ENCODE measurements around the gene CDKN1A. TPM values are rescaled to one million over a fixed set of nuclear protein-coding genes. Genes with fewer than 3 reads are reported as not detected.

The CDKN1A gene
- total RNA-seq, 6 donors from 2014 or later, result 61.8 to 186 (median 127) TPM

- H3K27ac ChIP-seq, result peak overlapping the region in 1 of 4 donors; percentile 31
- H3K4me3 ChIP-seq, result no peak overlapping the region
- H3K4me1 ChIP-seq, result peaks cover 0 to 18% (median 3%) of the 10 kb centered on the region in 4 donors
- no peak for TF ChIP-seq POLR2AphosphoS5 (IDR thresholded peaks at IDR 0.05)
- no peak for TF ChIP-seq EP300 (IDR thresholded peaks at IDR 0.05)
- no peak for TF ChIP-seq CTCF (IDR thresholded peaks at IDR 0.05)
- TF ChIP-seq POLR2A (IDR thresholded peaks at IDR 0.05), result no peak
- H3K36me3 ChIP-seq, result no peaks in the 10 kb centered on the region
- no peak for ATAC-seq (ENCODE audit: low FRiP score in 2 of 2)
- no peaks in the 10 kb centered on the region for H3K27me3 ChIP-seq
- no peaks in the 10 kb centered on the region for H3K9me3 ChIP-seq
- no peak for DNase-seq
- WGBS, 2 donors, result 80 to 100% methylated on average over 3 to 6 of the region's 6 CpGs
These were observed 19.7 kb downstream of the CDKN1A start for GRCh38 chr6:36698196-36698595.

- 72 to 89% methylated on average over 7 to 8 of the region's 8 CpGs for WGBS, 2 donors
- no peak overlapping the region for H3K4me3 ChIP-seq
- TF ChIP-seq POLR2A (IDR thresholded peaks at IDR 0.05), result no peak
- TF ChIP-seq CTCF (IDR thresholded peaks at IDR 0.05), result no peak
- no peak for TF ChIP-seq POLR2AphosphoS5 (IDR thresholded peaks at IDR 0.05)
- TF ChIP-seq EP300 (IDR thresholded peaks at IDR 0.05), result no peak
- H3K27me3 ChIP-seq, result no peaks in the 10 kb centered on the region
- ATAC-seq (ENCODE audit: low FRiP score in 2 of 2) (no peak), DNase-seq (no peak)
- no peak overlapping the region for H3K27ac ChIP-seq
- H3K4me1 ChIP-seq, result peaks cover 0 to 18% (median 3%) of the 10 kb centered on the region in 4 donors
- no peaks in the 10 kb centered on the region for H3K9me3 ChIP-seq
- H3K36me3 ChIP-seq, result no peaks in the 10 kb centered on the region
These were observed 20.4 kb downstream of the CDKN1A start for GRCh38 chr6:36698871-36699271.

GRCh38 chr6:36699348-36699747 lies 20.8 kb downstream of the CDKN1A start:
- H3K27ac ChIP-seq, result no peak overlapping the region
- no peak for DNase-seq
- H3K9me3 ChIP-seq, result no peaks in the 10 kb centered on the region
- H3K4me3 ChIP-seq, result no peak overlapping the region
- 80 to 87% methylated on average over 7 of the region's 7 CpGs for WGBS, 2 donors
- peaks cover 0 to 18% (median 3%) of the 10 kb centered on the region in 4 donors for H3K4me1 ChIP-seq
- no peaks in the 10 kb centered on the region for H3K27me3 ChIP-seq
- no peaks in the 10 kb centered on the region for H3K36me3 ChIP-seq
- no peak for ATAC-seq (ENCODE audit: low FRiP score in 2 of 2)
- TF ChIP-seq CTCF (IDR thresholded peaks at IDR 0.05) (no peak), EP300 (IDR thresholded peaks at IDR 0.05) (no peak), POLR2AphosphoS5 (IDR thresholded peaks at IDR 0.05) (no peak), POLR2A (IDR thresholded peaks at IDR 0.05) (no peak)

- H3K27me3 ChIP-seq, result no peaks in the 10 kb centered on the region
These were observed 21.7 kb downstream of the CDKN1A start for GRCh38 chr6:36700071-36700812.

More at GRCh38 chr6:36700071-36700812, 21.7 kb downstream of the CDKN1A start:
- peaks cover 0 to 18% (median 3%) of the 10 kb centered on the region in 4 donors for H3K4me1 ChIP-seq
- 81 to 84% methylated on average over 7 of the region's 7 CpGs for WGBS, 2 donors
- TF ChIP-seq POLR2AphosphoS5 (IDR thresholded peaks at IDR 0.05) (no peak), EP300 (IDR thresholded peaks at IDR 0.05) (no peak), POLR2A (IDR thresholded peaks at IDR 0.05) (no peak), CTCF (IDR thresholded peaks at IDR 0.05) (no peak)
- ATAC-seq (ENCODE audit: low FRiP score in 2 of 2) (no peak), DNase-seq (no peak)
- no peak overlapping the region for H3K4me3 ChIP-seq
- H3K9me3 ChIP-seq, result no peaks in the 10 kb centered on the region
- H3K27ac ChIP-seq, result no peak overlapping the region
- no peaks in the 10 kb centered on the region for H3K36me3 ChIP-seq
